SKM-1 treated with dmso at 0.1 percent for 144 hours (cell line): ENCODE data around the gene CCL28.
A peak's percentile ranks its signal among the peaks of the same experiment; 100 is the strongest.

ENCODE experiments used
- DNase-seq: peaks from one replicate; lab custom pipeline; 2025; ENCODE audit not compliant: unreplicated experiment; lab: John Stamatoyannopoulos, UW

Gene CCL28

GRCh38 chr5:43358301-43358700 lies 53.9 kb downstream of the CCL28 start:
- no peak for DNase-seq

GRCh38 chr5:43357878-43358281 lies 54.3 kb downstream of the CCL28 start:
- DNase-seq: no peak

GRCh38 chr5:43357067-43357466 lies 55.1 kb downstream of the CCL28 start:
- DNase-seq: no peak

- DNase-seq: no peak
Measured at GRCh38 chr5:43354774-43355173, 57.4 kb downstream of the CCL28 start.

- no peak for DNase-seq
Measured at GRCh38 chr5:43353668-43354067, 58.5 kb downstream of the CCL28 start.

- DNase-seq: no peak
Measured at GRCh38 chr5:43352915-43353314, 59.3 kb downstream of the CCL28 start.

- DNase-seq: no peak
Measured at GRCh38 chr5:43352131-43352530, 60.1 kb downstream of the CCL28 start.

- DNase-seq: no peak
Measured at GRCh38 chr5:43348861-43349363, 63.3 kb downstream of the CCL28 start.

- no peak for DNase-seq
Measured at GRCh38 chr5:43348207-43348606, 64.0 kb downstream of the CCL28 start.

- peak; percentile 83 for DNase-seq
Measured at GRCh38 chr5:43338862-43339261, 73.3 kb downstream of the CCL28 start.

GRCh38 chr5:43336159-43336558 lies 76.0 kb downstream of the CCL28 start:
- no peak for DNase-seq

- peak; percentile 60 for DNase-seq
Measured at GRCh38 chr5:43335681-43336080, 76.5 kb downstream of the CCL28 start.

GRCh38 chr5:43332401-43332800 lies 79.8 kb downstream of the CCL28 start:
- no peak for DNase-seq
